ENCODE data around the gene RAD9B.
"Not testable (repeated sequence)": the region's sequence is repeated elsewhere in the genome, so short reads cannot be mapped to it uniquely, and the experiment has no call there.

DNA sequence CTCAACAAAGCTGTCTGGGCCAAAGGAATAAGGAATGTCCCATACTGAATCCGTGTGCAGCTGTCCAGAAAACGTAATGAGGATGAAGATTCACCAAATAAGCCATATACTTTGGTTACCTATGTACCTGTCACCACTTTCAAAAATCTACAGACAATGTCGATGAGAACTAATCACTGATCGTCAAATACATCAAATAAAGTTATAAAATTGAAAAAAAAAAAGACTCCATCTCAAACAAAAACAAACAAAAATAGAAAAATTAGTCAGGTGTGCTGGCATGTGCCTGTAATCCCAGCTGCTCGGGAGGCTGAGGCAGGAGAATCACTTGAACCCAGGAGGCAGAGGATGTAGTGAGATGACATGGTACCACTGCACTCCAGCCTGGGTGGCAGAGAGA lies 40.9 kb upstream of the RAD9B start:
- TF ChIP-seq CTCF (conservative IDR thresholded peaks at IDR 0.05 in 1 of 2, IDR thresholded peaks at IDR 0.05 in 1 of 2; ENCODE audit: low read depth in 1 of 2, low read length in 2 of 2); EZH2 (IDR thresholded peaks at IDR 0.05; ENCODE audit: low read length, missing control alignments): not testable (repeated sequence)
